ENCODE results near the gene BMERB1.
A peak's percentile ranks its signal among the peaks of the same experiment; 100 is the strongest.

The BMERB1 gene

DNA sequence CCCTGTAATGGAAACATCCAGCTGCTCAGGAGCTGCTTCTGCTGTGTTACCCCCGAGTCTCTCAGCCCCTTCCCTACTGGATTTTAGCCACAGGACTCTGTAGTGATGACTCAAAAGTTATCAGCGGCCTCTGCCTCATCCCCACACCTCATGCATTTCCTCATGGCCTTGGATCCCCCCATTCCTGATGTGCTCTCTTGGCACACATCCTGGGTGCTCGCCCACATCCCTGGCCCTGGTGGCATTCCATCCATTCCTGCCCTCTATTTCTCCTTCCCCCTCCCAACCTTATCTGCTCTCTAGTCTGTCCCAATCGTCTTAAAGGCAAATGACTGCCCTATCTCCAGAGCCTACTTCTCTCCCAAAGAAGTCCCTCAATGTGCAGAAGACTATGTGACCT lies 184.0 kb downstream of the BMERB1 start:
- no peak overlapping the region for H3K4me3 ChIP-seq (replicated peaks; ENCODE audit: low read depth, low read length)
- TF ChIP-seq, protein P1, sequence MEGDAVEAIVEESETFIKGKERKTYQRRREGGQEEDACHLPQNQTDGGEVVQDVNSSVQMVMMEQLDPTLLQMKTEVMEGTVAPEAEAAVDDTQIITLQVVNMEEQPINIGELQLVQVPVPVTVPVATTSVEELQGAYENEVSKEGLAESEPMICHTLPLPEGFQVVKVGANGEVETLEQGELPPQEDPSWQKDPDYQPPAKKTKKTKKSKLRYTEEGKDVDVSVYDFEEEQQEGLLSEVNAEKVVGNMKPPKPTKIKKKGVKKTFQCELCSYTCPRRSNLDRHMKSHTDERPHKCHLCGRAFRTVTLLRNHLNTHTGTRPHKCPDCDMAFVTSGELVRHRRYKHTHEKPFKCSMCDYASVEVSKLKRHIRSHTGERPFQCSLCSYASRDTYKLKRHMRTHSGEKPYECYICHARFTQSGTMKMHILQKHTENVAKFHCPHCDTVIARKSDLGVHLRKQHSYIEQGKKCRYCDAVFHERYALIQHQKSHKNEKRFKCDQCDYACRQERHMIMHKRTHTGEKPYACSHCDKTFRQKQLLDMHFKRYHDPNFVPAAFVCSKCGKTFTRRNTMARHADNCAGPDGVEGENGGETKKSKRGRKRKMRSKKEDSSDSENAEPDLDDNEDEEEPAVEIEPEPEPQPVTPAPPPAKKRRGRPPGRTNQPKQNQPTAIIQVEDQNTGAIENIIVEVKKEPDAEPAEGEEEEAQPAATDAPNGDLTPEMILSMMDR (IDR thresholded peaks at IDR 0.05; ENCODE audit: low read length, missing control alignments): no peak
- DNase-seq (ENCODE audit: low read depth): peak; percentile 76

DNA sequence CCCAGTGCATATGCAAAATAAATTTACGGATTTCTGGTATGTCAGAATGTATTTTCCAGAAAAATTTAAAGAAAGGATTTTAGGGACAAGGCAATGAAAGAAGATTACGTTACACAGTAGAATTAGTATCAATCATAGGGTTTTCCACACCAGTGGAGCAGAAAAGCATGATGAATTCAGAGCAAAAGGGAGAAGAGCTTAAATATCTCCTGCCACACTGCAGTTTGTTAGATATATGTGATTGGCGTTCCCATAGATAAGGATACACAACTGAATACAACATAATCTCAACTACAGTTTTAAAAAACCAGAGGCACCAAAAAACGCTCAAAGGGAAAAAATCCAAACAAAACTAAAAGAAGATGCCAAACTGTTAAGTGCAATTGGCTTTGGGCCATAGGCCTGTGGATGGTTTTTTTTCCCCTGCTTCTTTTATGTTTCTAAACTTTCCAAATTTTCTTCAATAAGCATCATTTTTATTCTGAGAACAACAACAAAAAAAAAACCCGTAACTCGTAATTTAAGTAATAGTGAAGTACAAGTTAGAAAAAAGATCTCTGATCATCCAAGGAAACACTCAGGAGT lies 186.3 kb downstream of the BMERB1 start:
- TF ChIP-seq, protein P1 (IDR thresholded peaks at IDR 0.05; ENCODE audit: low read length, missing control alignments): no peak
- no peak for DNase-seq (ENCODE audit: low read depth)
- H3K4me3 ChIP-seq (replicated peaks; ENCODE audit: low read depth, low read length): no peak overlapping the region

DNA sequence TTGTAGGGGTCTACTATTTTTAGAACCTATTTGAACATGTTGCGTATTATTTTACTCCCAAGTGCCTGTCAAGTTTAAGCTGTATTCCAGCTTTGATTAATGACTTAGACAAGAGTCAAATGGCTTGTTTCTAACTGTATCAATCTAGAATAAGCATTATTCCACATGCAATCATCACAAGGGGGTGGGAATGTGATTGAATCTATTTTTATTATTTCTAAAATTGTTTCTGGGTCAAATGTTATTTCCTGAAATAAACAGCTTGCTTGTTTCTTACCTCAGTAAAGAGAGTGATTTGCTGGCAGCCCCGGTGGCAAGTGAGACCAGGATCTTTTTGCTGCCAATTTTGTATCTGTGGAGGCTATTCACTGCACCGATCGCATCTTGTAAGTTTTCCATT lies 187.1 kb downstream of the BMERB1 start:
- H3K4me3 ChIP-seq (replicated peaks; ENCODE audit: low read depth, low read length): no peak overlapping the region
- TF ChIP-seq, protein P1 (IDR thresholded peaks at IDR 0.05; ENCODE audit: low read length, missing control alignments): no peak
- no peak for DNase-seq (ENCODE audit: low read depth)

DNA sequence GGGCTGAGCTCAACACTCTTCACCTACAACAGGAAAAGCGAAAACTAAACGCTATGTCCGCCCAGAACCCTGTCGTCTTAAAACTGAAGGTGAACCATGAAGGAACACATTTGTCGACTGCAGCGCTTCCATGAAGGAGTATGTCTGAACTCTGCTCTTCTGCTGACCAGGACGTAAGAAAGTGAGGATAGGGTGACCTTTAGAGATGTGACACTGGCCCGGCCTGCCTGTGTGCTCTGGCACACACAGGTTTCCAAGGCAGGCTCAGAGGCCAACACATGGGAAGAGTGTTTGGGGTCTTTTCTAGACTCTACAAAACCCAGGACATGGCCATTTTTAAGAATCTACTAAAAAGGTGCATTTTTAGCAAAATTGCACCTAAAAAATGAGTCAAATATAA lies 187.5 kb downstream of the BMERB1 start:
- no peak for DNase-seq (ENCODE audit: low read depth)
- no peak overlapping the region for H3K4me3 ChIP-seq (replicated peaks; ENCODE audit: low read depth, low read length)
- TF ChIP-seq, protein P1 (IDR thresholded peaks at IDR 0.05; ENCODE audit: low read length, missing control alignments): no peak

DNA sequence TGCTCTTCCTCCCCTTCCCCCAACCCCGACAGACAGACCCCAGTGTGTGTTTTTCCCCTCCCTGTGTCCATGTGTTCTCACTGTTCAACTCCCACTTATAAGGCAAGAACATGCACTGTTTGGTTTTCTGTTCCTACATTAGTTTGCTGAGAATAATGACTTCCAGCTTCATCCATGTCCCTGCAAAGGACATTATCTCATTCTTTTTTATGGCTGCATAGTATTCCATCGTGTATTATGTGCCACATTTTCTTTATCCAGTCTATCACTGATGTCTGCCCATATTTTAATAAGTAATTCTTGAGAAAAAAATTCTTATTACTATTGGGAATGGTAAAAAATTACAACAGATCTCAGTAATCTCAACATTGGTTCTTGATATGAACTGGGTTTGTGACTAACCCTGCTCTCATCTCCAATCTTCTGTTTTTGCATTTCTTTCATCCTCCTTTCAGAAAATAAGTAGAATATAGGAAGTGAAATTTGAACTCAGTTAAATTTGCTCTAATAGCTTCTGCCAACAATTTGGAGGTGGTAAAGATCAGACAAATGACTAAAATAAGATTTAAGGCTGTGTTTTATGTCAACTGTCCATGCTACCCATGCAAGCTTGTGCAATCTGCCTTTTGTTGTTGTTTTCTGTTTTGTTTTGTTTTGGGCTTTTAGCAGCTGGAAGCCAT lies 197.5 kb downstream of the BMERB1 start:
- no peak for DNase-seq (ENCODE audit: low read depth)
- TF ChIP-seq, protein P1 (IDR thresholded peaks at IDR 0.05; ENCODE audit: low read length, missing control alignments): no peak
- no peak overlapping the region for H3K4me3 ChIP-seq (replicated peaks; ENCODE audit: low read depth, low read length)

DNA sequence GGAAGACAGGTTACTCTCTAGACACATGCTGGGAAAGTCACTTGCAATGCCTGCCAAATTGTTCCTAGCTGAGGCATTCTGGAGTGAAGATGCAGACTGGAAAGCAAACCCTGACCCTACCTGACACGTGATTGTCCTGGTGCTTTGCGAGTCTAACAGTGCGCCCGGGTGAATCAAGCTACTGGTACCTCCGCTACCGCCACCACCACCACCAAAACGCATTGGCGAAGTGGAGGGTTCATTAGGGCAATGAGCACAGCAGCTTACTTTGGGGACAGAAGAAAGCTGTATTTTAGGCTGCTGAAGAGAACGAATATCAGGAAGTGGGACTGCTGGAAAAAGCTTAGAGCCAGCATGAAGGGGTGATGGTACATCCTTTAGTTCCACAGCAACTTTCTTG lies 201.5 kb downstream of the BMERB1 start:
- no peak overlapping the region for H3K4me3 ChIP-seq (replicated peaks; ENCODE audit: low read depth, low read length)
- TF ChIP-seq, protein P1 (IDR thresholded peaks at IDR 0.05; ENCODE audit: low read length, missing control alignments): no peak
- DNase-seq (ENCODE audit: low read depth): no peak

DNA sequence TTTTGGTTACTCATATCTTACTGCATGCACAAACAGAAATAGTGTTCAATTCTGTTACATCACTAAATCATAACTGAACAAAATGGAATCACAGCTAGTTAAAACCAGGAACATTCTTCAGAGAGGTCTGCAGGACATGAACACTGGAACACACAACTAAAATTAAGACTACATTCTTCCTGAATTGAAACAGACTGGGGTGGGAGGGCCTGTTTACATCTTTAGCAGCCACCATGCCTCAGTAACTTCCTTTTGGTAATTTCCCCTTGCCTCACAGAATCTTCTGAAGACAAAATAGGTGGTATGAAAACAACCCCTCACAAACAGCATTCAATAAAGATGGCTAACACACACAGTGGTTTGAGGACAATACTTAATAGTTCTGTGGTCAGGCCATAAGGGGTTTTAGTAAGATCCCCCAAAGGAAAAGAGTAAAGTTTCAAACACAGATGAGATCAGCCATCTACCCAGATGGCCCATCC lies 202.0 kb downstream of the BMERB1 start:
- H3K4me3 ChIP-seq (replicated peaks; ENCODE audit: low read depth, low read length): no peak overlapping the region
- no peak for DNase-seq (ENCODE audit: low read depth)
- TF ChIP-seq, protein P1 (IDR thresholded peaks at IDR 0.05; ENCODE audit: low read length, missing control alignments): no peak
